GM18508 (cell line): ENCODE measurements around the gene STAP1.
"Not testable (repeated sequence)": the region's sequence is repeated elsewhere in the genome, so short reads cannot be mapped to it uniquely, and the experiment has no call there.

Experiments
- ATAC-seq: cut with Tn5 transposase; IDR thresholded peaks from one replicate; pipeline ENCODE4 v1.9.1; 2021; ENCODE audit warnings: moderate number of reproducible peaks; ENCODE audit not compliant: insufficient read depth, unreplicated experiment

STAP1 gene

GRCh38 chr4:67614186-67614585, 55.7 kb downstream of the STAP1 start:
- ATAC-seq: no peak

GRCh38 chr4:67615119-67615518, 56.6 kb downstream of the STAP1 start:
- ATAC-seq: no peak

- no peak for ATAC-seq
Observed at GRCh38 chr4:67616478-67616877, 58.0 kb downstream of the STAP1 start.

- no peak for ATAC-seq
Observed at GRCh38 chr4:67624939-67625338, 66.4 kb downstream of the STAP1 start.

DNA sequence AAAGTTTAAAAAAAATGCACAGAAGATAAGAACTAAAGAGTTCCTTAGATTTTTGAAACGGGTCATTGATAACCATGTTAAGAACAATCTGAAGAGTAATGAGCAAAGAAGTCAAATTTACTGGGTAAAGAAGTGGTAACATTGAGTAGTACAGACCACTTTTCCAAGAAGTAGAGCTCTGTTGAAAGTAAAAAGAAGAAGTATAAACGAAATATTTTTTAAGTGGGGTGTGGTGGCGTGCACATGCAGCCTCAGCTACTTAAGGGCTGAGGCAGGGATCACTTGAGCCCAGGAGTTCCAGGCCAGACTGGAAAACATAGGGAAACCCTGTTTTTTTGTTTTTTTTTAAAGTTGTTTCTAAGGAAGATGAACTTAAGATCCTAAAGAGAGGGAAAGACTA, 74.0 kb downstream of the STAP1 start:
- no peak for ATAC-seq

DNA sequence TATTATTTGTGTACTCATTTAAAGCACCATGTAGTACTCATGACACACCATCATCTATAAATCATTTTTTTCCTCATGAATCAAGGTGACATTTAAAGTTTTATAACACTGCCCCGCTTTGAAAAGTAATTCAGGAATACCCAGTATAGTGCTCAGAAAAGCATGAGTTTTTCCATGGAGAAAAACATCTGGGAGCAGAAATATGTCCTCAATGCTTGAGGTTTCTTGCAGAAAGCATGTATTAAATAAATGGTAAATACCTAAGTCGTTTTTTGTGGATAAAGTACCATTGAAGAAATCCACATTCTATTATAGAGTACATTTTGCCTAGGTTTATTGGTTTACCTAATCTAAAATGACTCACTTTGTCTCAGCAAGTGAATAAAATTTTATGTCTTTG, 76.2 kb downstream of the STAP1 start:
- no peak for ATAC-seq

DNA sequence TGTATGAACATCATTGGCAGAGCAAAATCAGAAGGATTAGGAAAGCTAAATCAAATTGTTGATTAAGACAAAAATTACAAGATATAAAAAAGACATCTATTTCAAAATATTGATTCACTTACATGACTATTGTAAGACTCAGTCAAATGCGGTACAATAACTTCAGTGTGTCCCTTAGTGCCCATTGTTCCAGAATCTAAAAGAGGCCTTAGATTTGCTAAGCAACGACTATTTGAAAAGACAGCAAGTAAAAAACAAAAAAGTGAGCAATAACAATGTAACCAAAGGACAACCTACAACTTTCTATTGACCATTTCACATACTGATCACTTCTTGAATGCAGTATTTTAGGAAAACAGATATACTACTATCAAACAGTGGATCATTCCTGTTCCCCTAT, 76.8 kb downstream of the STAP1 start:
- ATAC-seq: no peak

GRCh38 chr4:67636978-67637377, 78.5 kb downstream of the STAP1 start:
- ATAC-seq: not testable (repeated sequence)

GRCh38 chr4:67638136-67638535, 79.6 kb downstream of the STAP1 start:
- ATAC-seq: no peak

DNA sequence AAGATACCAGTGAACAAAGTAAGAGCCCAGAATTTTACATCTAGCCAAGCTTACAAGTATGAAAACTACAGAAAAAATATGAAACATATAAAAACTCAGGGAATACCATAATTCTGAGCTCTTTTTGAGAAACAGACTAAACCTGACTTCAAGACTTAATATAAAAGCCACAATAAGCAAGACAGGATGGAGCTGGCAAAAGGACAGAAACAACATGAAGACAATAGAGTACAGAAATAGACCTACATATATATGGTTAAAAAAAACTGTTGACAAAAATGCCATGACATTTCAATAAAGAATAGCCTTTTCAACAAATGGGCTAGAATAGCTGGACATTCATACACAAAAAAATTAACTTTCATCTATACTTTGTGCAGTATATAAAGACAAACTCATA, 93.0 kb downstream of the STAP1 start:
- ATAC-seq: no peak
